Activated CD8-positive, alpha-beta memory T cell treated with anti-CD3 and anti-CD28 coated beads for 24 hours (primary cell): Measurements from ENCODE around the gene SPARC.
A peak's percentile ranks its signal among the peaks of the same experiment; 100 is the strongest.

Experiments
- DNase-seq: peaks from one replicate; pipeline ENCODE4 v3.0.0-alpha.2; 2020

Gene SPARC

GRCh38 chr5:151677776-151678545, 8.8 kb downstream of the SPARC start:
- DNase-seq = no peak

- DNase-seq = no peak
Observed at GRCh38 chr5:151676719-151677118, 10.0 kb downstream of the SPARC start.

- no peak for DNase-seq
Observed at GRCh38 chr5:151676314-151676712, 10.4 kb downstream of the SPARC start.

GRCh38 chr5:151675611-151676313, 11.0 kb downstream of the SPARC start:
- no peak for DNase-seq

GRCh38 chr5:151674626-151675610, 11.8 kb downstream of the SPARC start:
- DNase-seq = no peak

- DNase-seq = no peak
Observed at GRCh38 chr5:151673421-151673820, 13.3 kb downstream of the SPARC start.

- DNase-seq = no peak
Observed at GRCh38 chr5:151672516-151672915, 14.2 kb downstream of the SPARC start.

GRCh38 chr5:151671950-151672349, 14.8 kb downstream of the SPARC start:
- no peak for DNase-seq

GRCh38 chr5:151670953-151671636, 15.6 kb downstream of the SPARC start:
- no peak for DNase-seq

GRCh38 chr5:151670083-151670686, 16.5 kb downstream of the SPARC start:
- DNase-seq = no peak

GRCh38 chr5:151667083-151667482, 19.6 kb downstream of the SPARC start:
- no peak for DNase-seq

GRCh38 chr5:151665613-151666012, 21.1 kb downstream of the SPARC start:
- no peak for DNase-seq

GRCh38 chr5:151664694-151665585, 21.8 kb downstream of the SPARC start:
- DNase-seq = no peak

GRCh38 chr5:151663617-151664293, 23.0 kb downstream of the SPARC start:
- no peak for DNase-seq

GRCh38 chr5:151662805-151663204, 23.9 kb downstream of the SPARC start:
- no peak for DNase-seq

- DNase-seq = no peak
Observed at GRCh38 chr5:151661968-151662732, 24.6 kb downstream of the SPARC start.

GRCh38 chr5:151660616-151661495, 25.9 kb downstream of the SPARC start:
- DNase-seq = no peak

GRCh38 chr5:151659001-151659754, 27.5 kb downstream of the SPARC start:
- peak; percentile 92 for DNase-seq
